Activated T-cell treated with anti-CD3 and anti-CD28 coated beads for 24 hours (primary cell): Measurements from ENCODE around the gene RHOA.
A peak's percentile ranks its signal among the peaks of the same experiment; 100 is the strongest.
"Not testable (repeated sequence)": the region's sequence is repeated elsewhere in the genome, so short reads cannot be mapped to it uniquely, and the experiment has no call there.

ENCODE experiments used
- DNase-seq: peaks from one replicate; pipeline ENCODE4 v3.0.0-alpha.2; 2020; ENCODE audit warnings: low read depth

RHOA gene

DNA sequence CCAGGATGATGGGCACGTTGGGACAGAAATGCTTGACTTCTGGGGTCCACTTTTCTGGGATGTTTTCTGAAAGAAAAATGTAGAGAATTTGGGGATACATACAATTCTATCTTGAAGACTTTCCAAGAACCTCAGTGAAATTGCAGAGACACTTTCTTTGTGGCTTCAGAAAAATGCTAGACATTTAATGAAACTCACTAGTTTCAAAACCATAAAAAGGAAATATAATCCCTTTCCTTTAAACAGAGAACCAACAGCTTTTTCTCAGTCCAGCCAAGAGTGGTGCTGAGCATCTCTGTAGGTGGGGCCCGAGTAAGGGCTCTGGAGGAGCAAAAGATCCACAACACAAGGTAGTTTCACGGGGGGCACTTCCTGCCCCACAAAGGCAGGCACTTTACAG, 49.2 kb downstream of the RHOA start:
- no peak for DNase-seq

DNA sequence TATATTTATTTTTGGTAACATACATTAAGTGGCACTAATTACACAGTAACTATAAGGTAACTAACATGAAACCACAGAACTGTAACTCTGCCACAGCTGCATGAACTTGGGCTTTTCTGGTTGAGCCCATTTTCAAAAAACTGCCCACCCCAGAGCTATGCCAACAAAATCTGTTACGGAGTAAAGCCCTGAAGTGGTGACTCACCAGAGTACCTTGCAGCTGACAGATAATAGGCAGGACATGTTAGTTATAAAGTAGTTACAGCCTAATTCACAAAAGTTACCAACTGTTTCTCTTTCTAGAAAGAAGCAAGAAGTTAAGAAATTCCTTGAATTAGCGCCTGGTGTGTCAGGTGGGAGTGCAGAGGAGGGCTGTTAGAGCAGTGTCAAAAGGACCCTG, 52.2 kb downstream of the RHOA start:
- DNase-seq: no peak

DNA sequence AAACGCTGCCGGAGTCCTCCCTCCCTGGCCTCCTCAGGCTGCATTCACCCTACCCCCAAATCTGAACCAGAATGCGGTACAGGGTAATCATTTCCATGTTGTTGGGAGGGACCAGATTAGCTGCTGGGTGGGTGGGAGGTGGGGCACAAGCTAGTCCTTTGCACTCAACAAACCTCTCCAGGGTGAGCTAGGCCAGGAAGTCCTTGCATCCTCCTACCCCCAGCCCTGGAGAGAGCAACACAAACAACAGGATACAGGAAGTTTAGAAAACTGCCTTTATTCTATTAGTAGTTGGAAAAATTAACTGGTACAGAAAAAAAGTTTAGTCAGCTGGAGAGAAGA, 52.9 kb downstream of the RHOA start:
- DNase-seq: peak; percentile 18

DNA sequence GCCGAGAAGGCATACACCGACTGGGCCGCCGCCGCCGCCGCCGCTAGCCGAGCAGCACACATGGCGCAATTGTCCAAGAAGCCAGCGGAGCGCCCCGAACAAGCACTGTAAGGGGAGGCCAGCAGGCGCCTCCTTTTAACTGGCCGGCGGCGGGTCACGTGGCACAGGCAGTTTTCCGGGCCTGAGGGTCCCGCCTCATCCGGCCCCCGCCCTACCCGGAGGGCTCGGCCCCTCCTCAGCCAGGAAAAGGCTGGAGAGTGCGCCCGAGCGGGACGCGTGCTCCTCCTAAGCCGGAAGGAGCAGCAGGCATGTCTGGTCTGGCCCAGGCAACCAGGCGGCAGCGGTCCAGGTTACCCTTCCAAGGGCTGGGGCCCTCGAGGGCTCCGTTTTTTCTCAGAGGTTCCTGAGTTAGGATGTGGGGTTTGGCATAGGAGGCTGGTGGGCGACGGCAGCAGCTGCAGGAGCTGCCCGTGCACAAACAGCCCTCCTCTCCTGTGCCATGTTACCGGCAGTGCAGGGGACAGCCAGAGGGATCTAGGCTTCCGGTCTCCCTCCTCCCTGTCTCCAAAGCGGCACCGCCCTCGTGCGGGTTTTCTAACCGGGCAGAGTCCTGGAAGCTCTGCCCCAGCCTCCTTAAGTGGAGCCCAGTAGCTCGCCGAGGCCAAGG, 53.4 kb downstream of the RHOA start, which contains the start of gene GPX1:
Gene GPX1, minus strand, starts transcription at position 137 of the 667 bp plus-strand sequence. Its CDS starts 75 bp downstream, at position 62.
- peak; percentile 83 for DNase-seq

DNA sequence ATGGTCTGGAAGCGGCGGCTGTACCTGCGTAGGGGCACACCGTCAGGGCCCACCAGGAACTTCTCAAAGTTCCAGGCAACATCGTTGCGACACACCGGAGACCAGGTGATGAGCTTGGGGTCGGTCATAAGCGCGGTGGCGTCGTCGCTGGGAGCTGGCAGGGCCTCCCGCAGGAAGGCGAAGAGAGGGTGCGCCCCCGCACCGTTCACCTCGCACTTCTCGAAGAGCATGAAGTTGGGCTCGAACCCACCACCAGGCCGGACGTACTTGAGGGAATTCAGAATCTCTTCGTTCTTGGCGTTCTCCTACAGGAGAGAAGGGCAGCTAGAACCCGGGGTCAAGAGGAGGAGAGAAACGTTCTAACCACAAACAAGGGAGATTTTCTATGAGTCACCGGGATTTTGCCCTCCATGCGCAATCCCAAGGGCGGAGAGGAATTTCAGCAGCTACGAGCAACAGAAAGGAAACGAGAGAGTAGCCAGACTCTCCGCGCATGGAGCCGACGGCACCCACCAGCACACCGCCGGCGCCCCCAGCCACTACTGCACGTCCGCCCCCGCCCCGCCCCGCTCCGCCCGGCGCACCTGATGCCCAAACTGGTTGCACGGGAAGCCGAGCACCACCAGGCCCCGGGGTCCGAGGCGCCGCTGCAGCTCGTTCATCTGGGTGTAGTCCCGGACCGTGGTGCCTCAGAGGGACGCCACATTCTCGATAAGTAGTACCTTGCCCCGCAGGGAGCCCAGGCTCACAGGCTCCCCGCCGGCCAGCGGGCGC, 54.1 kb downstream of the RHOA start:
- DNase-seq: peak; percentile 32

DNA sequence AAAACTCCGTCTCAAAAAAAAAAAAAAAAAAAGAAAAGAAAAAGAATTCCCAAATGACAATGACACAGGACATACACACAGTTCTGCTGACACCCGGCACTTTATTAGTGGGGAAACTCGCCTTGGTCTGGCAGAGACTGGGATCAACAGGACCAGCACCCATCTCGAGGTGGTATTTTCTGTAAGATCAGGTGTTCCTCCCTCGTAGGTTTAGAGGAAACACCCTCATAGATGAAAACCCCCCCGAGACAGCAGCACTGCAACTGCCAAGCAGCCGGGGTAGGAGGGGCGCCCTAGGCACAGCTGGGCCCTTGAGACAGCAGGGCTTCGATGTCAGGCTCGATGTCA, 54.7 kb downstream of the RHOA start:
- DNase-seq: not testable (repeated sequence)

DNA sequence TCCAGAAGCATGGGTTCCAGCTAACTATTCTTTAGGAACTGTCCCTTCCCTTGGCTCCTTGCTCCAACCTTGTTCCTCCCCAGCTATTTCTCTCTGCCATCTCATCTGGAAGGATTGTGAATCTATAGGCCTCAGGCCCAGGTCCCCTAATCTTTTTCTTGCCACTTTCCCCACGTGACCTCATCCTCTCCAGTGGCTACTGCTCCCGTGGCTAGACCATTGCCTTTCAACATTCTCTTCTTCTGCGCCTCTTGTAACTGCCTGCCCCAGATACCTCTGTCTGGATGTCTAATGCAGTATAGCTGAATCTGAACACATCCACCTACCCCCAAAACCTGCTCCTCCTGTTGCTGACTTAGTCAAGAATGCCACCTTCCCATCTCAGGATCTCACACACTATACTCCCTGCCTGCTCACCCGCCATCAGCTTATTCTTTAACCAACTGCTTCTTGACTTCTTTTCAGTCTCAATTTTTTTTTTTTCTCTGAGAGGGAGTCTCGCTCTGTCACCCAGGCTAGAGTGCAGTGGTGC, 58.8 kb downstream of the RHOA start:
- no peak for DNase-seq

DNA sequence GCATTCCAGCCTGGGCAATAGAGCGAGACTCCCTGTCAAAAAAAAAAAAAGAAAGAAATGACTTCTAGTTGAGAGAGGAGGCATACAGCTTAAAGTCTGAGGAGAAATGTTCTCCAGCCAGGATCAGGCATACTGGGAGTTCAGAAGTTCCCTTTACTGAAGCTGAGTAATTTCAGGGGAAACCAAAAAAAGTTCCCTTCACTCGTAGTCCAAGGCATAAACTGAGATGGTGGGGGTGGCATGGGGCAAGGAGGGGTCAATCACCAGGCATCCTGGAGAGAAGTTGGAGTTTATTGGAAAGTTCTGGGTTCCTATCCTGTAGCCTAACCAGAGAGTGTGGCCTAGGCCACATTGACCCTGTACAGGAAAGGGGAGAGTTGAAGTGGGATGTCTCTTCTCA, 59.5 kb downstream of the RHOA start:
- no peak for DNase-seq

DNA sequence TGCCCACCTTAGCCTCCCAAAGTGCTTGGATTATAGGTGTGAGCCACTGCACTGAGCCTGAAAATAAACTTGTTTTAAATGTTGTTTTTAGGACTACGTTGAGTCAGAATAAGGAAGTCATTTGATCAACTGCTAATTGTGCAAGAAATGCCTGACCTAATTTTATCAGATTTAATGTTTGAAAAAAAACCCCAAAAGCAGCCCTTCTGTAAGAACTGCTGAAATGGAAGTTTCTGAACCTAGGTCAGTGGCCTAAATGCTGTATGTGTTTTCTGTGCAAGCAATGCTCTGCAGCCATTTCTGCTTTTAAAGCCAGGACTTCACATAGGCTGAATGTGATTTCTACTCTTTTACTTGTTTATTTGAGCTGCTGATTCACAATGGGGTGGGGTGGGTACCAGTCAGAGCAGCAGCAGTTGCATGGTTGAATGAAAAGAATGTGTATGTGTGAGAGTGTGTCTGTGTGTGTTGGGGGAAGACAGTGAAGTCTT, 60.2 kb downstream of the RHOA start:
- no peak for DNase-seq

DNA sequence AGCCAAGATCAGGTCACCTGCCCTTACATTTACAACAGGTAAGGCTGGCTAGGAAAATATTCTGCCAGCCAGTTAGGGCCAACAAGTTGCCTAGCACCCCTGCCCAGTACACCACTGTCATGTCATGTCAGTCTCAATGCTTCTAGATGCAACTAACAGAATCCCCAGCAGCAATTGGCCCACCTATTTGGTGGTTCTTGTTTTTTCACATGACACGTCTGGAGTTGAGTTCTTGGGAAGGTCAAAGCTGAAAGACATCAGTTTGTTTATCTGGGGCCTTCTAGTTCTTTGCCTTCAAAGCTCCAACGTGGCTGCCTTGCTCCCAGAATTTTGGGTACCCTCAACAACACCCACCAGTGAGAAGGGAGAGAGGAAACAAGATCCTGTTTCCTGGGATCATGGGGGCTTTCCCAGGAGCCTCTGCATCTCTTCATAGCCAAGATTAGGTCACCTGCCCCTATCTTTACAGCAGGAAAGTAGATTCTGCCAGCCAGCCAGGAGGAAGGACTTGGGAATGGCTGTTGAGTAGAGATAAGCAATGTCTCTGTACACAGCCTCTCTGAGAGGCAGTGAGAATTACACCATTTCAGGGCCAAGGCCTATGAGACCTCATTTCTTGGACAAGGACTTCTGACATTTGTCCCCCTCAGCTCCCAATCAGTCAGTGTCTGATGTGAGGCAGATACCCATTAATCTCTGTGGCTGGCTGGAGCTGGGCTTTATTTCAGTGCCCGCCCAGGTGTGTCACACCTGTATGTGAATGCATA, 62.2 kb downstream of the RHOA start:
- DNase-seq: no peak

DNA sequence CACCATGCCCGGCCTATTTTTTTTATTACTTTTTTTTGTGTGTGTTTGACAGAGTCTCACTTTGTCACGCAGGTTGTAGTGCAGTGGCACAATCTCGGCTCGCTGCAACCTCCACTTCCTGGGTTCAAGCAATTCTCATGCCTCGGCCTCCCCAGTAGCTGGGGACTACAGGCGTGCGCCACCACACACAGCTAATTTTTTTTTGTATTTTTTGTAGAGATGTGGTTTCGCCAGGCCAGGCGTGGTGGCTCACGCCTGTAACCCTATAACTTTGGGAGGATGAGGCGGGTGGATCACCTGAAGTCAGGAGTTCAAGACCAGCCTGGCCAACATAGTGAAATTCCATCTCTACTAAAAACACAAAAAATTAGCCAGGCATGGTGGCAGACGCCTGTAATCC, 63.4 kb downstream of the RHOA start:
- DNase-seq: not testable (repeated sequence)

DNA sequence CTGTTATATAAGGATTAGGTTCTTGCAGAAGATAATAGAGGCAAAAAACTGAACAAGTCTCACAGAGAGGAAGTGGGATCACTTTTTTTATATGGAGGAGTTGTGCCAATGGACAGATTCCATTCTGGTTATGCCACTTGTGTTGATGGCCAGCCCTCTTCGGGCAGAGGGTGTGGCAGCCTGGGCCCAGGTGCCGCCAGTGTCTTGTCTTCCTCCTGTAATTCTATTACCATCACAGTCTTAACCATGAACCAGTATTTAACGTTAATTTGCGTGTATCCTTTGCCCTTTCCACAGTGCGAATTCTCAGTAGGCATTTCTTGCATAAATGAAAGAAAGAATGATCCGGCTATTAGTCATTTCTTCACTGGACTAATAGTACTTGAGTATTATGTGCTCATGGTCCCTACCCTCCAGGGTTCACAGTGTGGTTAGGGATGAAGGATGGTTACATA, 65.0 kb downstream of the RHOA start:
- no peak for DNase-seq

DNA sequence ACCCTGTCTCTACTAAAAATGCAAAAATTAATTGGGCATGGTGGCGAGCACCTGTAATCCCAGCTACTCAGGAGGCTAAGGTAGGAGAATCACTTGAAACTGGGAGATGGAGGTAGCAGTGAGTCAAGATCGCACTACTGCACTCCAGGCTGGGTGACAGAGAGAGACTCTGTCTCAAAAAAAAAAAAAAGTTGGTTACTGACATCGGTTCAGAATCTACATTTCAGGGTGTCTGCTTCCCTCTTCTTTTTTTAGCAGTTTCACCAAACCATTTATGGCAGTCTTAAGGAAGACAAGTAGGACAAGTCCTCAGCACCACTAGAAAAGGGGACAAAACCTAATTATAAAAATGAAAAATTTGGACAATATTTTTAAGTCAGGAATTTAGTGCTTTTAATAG, 68.6 kb downstream of the RHOA start:
- DNase-seq: no peak

DNA sequence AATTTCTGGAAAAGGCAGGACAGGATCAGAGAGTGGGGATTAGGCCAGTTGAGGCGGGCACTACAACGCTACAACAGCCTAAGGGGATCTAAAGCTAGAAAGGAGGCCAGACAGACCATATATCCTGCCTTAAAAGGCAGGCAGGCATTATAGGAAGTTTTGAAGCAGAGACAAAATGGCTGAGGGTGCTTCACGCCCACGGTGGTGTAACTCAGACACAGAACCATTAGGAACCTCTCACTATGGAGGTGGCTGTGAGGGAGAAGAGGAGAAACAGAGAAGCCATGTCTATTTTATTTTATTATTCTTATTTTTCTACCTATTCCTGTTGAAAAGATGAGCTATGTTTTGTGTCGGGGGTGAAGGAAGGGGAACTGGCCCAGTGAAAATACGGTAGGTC, 69.8 kb downstream of the RHOA start:
- DNase-seq: no peak

DNA sequence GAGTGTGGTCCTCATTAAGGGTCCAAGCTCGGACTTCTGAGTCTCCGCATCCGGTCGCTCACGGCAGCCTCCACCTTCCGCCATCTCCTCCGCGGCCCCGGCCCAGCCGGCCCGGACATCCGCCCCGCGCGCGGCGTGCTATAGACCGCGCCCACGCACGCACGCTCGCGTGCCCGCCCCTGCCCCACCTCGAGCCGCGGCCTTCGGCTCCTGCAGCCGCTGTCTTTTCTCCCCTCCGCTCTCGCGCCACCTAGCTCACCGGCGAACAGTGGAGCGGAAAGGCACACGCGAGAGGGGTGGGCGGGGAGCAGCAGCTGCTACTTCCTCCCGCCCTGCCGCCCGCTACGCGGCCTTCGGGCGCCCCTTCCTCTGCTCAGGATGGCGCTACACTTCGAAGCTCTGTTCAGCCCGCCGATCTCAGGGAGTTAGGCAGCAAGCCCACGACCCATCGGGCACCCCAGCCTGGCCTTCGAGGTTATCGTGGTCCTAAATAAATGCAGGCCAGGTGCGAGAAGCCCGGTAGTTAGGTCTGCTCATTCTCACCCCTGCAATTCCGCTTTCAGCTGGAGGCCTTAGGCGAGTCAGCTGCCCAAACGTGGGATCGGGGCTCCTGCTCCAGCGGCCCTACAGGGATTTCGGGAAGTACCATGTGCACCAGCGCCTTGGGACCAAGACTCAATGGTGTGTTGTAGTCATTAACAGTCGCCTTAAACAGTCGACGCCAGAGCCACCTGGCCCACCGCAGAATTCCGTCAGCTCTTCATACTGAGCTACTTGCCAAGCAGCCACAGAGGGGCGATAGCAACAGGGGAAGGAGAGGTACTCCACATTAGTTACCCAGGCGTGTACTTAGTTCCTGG, 71.6 kb downstream of the RHOA start, which contains the start of gene USP4:
Gene USP4, minus strand, starts transcription at position 113 of the 860 bp plus-strand sequence. Its CDS starts 29 bp downstream, at position 84.
- peak; percentile 92 for DNase-seq

DNA sequence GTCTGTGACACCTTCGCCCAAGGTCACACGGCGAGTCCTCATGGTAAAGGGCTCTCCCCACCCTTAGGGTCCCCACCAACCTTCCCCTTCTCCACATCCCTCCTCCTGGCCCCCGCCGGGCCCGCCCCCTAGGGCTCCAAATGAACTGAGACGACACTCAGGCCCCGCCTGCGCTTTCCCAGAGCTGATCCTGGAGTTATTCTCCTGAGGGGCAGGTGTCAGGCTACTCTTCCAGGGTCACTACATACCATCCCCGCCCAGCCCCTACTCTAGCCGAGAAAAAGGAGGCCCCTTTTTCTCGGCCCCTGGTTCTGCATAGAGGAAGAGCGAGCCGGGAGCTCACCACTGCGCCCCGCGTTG, 72.2 kb downstream of the RHOA start:
- DNase-seq: peak; percentile 10

DNA sequence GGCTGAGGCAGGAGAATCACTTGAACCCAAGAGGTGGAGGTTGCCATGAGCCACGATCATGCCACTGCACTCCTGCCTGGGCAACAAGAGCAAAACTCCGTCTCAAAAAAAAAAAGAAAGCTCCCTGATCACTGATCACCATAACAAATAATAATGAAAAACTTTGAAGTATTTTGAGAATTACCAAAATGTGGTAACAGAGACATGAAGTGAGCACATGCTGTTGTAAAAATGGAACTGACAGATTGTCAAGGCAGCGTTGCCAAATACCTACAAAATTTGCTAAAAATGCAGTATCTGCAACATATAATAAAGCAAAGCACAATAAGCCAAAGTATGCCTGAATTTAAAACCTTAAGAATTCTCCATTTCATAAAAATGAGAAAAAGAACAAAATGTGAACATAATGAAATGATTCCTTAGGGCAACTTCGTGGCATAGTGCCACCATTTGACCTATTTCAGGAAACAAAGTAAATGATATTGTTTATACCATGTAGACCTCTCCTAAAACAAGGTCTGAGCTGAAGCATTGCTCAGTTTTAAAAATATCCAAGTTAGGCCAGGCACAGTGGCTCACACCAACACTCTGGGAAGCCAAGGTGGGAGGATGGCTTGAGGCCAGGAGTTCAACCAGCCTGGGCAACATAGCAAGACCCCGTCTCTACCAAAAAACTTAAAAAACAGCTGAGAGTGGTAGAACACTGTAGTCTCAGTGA, 77.7 kb downstream of the RHOA start:
- no peak for DNase-seq

DNA sequence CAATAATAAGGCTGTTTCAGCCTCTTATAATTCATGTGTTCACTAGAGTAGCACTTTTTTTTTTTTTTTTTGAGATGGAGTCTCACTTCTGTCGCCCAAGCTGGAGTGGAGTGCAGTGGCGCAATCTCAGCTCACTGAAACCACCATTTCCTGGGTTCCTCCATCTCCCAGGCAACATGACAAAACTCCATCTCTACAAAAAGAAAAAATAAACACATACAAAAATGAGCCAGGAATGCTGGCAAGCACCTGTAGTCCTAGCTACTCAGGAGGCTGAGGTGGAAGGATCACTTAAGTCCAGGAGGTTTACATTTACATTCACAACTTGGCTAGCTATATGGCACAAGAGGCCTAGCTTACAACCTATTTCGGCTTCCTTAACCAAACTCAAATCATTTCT, 78.7 kb downstream of the RHOA start:
- DNase-seq: no peak

DNA sequence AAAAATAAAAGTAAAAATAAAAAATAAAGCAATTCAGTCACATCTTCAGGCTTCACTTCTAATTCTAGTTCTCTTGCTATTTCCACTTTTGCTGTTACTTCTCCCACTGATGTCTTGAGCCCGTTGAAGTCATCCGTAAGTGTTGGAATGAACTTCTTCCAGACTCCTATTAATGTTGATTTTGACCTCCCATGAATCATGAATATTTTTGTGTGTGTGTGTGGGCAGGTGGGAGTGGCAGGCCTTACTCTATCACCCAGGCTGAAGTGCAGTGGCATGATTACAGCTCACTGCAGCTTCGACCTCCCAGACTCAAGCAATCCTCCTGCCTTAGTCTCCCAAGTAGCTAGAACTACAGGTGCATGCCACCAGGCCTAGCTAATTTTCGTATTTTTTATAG, 82.6 kb downstream of the RHOA start:
- no peak for DNase-seq

DNA sequence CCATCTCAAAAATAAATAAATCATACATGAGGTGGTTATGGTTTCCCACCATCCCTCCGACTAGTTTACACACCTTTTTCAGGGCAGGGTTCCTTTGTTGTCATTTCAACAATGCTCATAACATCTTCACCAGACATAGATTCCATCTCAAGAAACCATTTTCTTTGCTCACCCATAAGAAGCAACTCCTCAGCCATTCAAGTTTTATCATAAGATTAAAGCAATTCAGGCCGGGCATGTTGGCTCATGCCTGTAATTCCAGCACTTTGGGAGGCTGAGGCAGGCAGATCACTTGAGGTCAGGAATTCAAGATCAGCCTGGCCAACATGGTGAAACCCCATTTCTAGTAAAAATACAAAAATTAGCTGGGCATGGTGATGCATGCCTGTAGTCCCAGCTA, 83.4 kb downstream of the RHOA start:
- not testable (repeated sequence) for DNase-seq

DNA sequence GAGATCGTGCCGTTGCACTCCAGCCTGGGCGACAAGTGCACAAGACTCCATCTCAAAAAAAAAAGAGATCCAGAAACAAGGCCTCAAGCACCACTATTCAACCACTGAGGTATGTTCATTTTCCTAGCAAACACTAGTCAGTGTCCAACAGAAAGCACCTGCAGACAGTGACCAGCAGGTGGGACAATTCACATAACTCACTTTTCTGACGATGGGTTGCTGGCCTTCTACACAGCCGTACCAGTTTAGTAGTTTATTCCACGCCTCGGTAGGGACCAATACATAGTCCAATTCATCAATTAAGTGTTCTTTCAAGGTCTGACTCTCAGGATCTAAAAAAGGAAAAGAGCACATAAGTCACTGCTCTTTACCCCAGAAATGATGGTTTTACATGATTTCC, 84.3 kb downstream of the RHOA start:
- DNase-seq: no peak
